ENCODE measurements around the gene CNMD. TPM values are rescaled to one million over a fixed set of nuclear protein-coding genes. Genes with fewer than 3 reads are reported as not detected.

Gene CNMD
- polyA plus RNA-seq, 3 donors = not detected

- H3K36me3 Mint-ChIP-seq = peaks cover 0 to 4% of the 10 kb centered on the region in 2 donors
- Histone ChIP-seq H3K27me3 (ENCODE audit: control insufficient read depth in 2 of 2, insufficient read depth in 2 of 2, low read length in 2 of 2) (no peaks in the 10 kb centered on the region), H3K27ac (ENCODE audit: low read depth in 1 of 2, low read length in 2 of 2) (no peak overlapping the region), H4K20me1 (ENCODE audit: insufficient read depth, low read length) (no peaks in the 10 kb centered on the region), H3K36me3 (replicated peaks in 1 of 2; ENCODE audit: control insufficient read depth in 1 of 2, insufficient read depth in 2 of 2, low read length in 2 of 2) (no peaks in the 10 kb centered on the region), H3K4me3 (replicated peaks in 1 of 3; ENCODE audit: low read depth in 2 of 3, low read length in 3 of 3) (no peak overlapping the region), H3K4me1 (ENCODE audit: control insufficient read depth in 1 of 2, insufficient read depth in 2 of 2, low read length in 2 of 2) (no peaks in the 10 kb centered on the region), H3K79me2 (ENCODE audit: insufficient read depth, low read length) (no peaks in the 10 kb centered on the region), H3K4me2 (replicated peaks; ENCODE audit: extremely low read depth, low read length, poor library complexity, severe bottlenecking) (no peak overlapping the region), H2AFZ (ENCODE audit: insufficient read depth, low read depth, low read length, poor library complexity, severe bottlenecking) (no peak overlapping the region), H3K9me3 (replicated peaks in 1 of 2; ENCODE audit: control insufficient read depth in 1 of 2, insufficient read depth in 1 of 2, low read length in 2 of 2) (no peaks in the 10 kb centered on the region), H3K9ac (ENCODE audit: insufficient read depth, low read length, poor library complexity, severe bottlenecking) (no peak overlapping the region)
- H3K27ac Mint-ChIP-seq = no peak overlapping the region
- H3K4me3 Mint-ChIP-seq = no peak overlapping the region
- no peak for DNase-seq
- intact Hi-C loops (cut with micrococcal nuclease) = no loop called here
- peaks cover 4% of the 10 kb centered on the region for H3K4me1 Mint-ChIP-seq
- TF ChIP-seq CTCF (IDR thresholded peaks at IDR 0.05) = no peak
- WGBS (ENCODE audit: insufficient coverage) = 100% methylated on average over 1 of the region's 1 CpG
- no peaks in the 10 kb centered on the region for H3K27me3 Mint-ChIP-seq (ENCODE audit: low read depth in 3 of 3)
- H3K9me3 Mint-ChIP-seq = no peaks in the 10 kb centered on the region
These were observed 32.2 kb downstream of the CNMD start for GRCh38 chr13:52707375-52707774.

GRCh38 chr13:52706081-52706480 lies 33.5 kb downstream of the CNMD start:
- no peaks in the 10 kb centered on the region for H3K9me3 ChIP-seq (replicated peaks in 1 of 2; ENCODE audit: control insufficient read depth in 1 of 2, insufficient read depth in 1 of 2, low read length in 2 of 2)
- Mint-ChIP-seq H3K36me3 (peaks cover 0 to 4% of the 10 kb centered on the region in 2 donors), H3K4me3 (no peak overlapping the region), H3K9me3 (no peaks in the 10 kb centered on the region), H3K4me1 (peaks cover 12% of the 10 kb centered on the region), H3K27me3 (ENCODE audit: low read depth in 3 of 3) (peaks cover 0 to 2% (median 0%) of the 10 kb centered on the region in 3 donors), H3K27ac (no peak overlapping the region)
- no peak overlapping the region for H3K4me3 ChIP-seq (replicated peaks in 1 of 3; ENCODE audit: low read depth in 2 of 3, low read length in 3 of 3)
- H3K27me3 ChIP-seq (ENCODE audit: control insufficient read depth in 2 of 2, insufficient read depth in 2 of 2, low read length in 2 of 2) = no peaks in the 10 kb centered on the region
- WGBS (ENCODE audit: insufficient coverage) = no CpG with 5 or more reads among the region's 3 CpGs
- no peak overlapping the region for H3K27ac ChIP-seq (ENCODE audit: low read depth in 1 of 2, low read length in 2 of 2)
- intact Hi-C loops (cut with micrococcal nuclease) = no loop called here
- no peak overlapping the region for H3K9ac ChIP-seq (ENCODE audit: insufficient read depth, low read length, poor library complexity, severe bottlenecking)
- H3K4me2 ChIP-seq (replicated peaks; ENCODE audit: extremely low read depth, low read length, poor library complexity, severe bottlenecking) = no peak overlapping the region
- H2AFZ ChIP-seq (ENCODE audit: insufficient read depth, low read depth, low read length, poor library complexity, severe bottlenecking) = no peak overlapping the region
- DNase-seq = no peak
- H3K79me2 ChIP-seq (ENCODE audit: insufficient read depth, low read length) = no peaks in the 10 kb centered on the region
- TF ChIP-seq CTCF (IDR thresholded peaks at IDR 0.05) = no peak
- H4K20me1 ChIP-seq (ENCODE audit: insufficient read depth, low read length) = no peaks in the 10 kb centered on the region
- H3K36me3 ChIP-seq (replicated peaks in 1 of 2; ENCODE audit: control insufficient read depth in 1 of 2, insufficient read depth in 2 of 2, low read length in 2 of 2) = no peaks in the 10 kb centered on the region
- H3K4me1 ChIP-seq (ENCODE audit: control insufficient read depth in 1 of 2, insufficient read depth in 2 of 2, low read length in 2 of 2) = peaks cover 0 to 4% of the 10 kb centered on the region in 2 donors
